Activated T-cell treated with anti-CD3 and anti-CD28 coated beads for 48 hours (primary cell): ENCODE data around the gene PALM3.
A peak's percentile ranks its signal among the peaks of the same experiment; 100 is the strongest.
"Not testable (repeated sequence)": the region's sequence is repeated elsewhere in the genome, so short reads cannot be mapped to it uniquely, and the experiment has no call there.

Source experiments
- DNase-seq: peaks from one replicate; pipeline ENCODE4 v3.0.0-alpha.2; 2020; ENCODE audit warnings: low read depth

The PALM3 gene

DNA sequence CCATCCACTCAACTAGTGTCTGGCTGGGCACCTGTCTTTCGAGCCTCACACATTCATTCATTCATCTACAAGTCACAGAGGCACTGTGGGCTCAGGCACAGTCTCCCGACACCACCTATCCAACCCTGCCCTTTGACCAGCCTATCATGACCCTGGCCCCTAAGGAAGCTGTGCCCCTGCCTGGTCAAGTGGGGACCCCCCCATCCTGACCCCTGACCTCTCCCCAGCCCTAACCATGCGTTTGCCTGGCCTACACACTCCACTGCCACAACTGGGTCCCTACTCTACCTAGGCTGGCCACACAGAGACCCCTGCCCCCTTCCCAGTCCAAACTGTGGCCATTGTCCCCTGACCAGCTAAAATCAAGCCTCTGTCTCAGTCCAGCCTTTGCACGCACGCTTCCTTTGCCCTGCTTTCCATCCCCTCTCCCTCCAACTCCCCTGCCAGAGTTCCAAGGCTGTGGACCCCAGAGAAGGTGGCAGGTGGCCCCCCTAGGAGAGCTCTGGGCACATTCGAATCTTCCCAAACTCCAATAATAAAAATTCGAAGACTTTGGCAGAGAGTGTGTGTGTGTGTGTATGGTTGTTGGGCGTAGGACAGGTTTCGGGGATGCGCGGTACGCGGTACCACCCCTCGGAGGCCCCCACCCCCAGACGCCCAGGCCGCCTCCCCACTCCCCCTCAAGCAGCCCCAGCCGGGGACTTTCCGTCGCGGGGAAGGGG lies 30.7 kb downstream of the PALM3 start:
- DNase-seq = no peak

GRCh38 chr19:14028901-14029300 lies 33.0 kb downstream of the PALM3 start:
- DNase-seq = no peak

DNA sequence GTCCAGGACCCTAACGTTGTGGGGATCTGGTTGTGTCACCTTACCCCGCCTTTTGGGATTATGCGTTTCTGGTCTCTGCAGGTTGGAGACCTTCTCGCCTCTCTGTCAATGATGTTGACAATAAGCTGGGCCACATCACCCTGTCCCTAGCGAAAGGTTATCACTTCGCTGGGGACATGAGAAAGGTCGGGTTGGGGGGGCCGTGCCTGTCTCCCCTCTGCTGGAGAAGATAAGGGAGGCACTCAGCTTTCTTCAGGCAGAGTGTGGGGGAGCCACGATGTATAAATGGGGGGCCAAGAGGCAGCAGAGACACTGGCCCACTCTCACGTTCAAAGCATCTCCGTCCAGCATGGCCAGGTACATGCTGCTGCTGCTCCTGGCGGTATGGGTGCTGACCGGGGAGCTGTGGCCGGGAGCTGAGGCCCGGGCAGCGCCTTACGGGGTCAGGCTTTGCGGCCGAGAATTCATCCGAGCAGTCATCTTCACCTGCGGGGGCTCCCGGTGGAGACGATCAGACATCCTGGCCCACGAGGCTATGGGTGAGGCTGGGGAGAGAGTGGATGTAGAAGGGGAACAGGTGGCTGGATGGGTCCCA lies 33.9 kb downstream of the PALM3 start, which contains the start of gene RLN3:
TSS of gene RLN3 (plus strand) at position 293 of the 595 bp plus-strand sequence. CDS start at position 350, 57 bp downstream.
- no peak for DNase-seq

GRCh38 chr19:14026652-14027192 lies 35.2 kb downstream of the PALM3 start:
- DNase-seq = not testable (repeated sequence)

DNA sequence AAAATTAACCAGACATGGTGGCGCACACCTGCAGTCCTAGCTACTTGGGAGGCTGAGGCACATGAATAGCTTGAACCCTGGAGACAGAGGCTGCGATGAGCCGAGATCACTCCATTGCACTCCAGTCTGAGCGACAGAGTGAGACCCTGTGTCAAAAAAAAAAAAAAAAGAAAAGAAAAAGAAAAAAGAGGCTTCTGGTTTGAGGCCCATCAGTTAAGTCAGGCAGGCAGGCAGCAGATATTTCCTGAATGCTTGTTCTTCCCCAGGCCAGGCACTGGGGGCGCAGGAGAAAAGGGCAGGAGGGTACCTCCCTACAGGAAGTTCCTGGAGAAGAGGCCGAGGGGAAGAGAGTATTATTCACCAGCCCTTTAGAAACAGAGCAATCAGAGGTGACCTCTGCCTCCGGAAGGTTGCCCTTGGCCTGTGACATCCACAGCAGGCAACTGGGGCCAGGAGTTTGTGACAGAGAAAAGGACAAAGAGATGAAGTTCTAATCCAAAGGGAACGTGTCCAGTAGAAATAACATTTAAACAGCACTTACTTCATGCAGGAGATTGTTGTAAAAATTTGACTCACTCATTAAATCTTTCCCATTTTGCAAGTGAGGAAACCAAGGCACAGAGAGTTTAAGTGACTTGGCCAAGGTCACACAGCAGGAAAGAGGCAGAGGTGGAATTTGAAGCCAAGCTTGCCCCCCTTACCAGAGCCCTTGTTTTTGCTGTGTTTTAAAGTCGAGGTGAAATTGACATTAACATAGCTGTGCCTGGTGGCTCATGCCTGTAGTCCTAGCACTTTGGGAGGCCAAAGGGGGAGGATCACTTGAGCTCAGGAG lies 38.3 kb downstream of the PALM3 start:
- no peak for DNase-seq

- no peak for DNase-seq
Measured at GRCh38 chr19:14022469-14022868, 39.4 kb downstream of the PALM3 start.

DNA sequence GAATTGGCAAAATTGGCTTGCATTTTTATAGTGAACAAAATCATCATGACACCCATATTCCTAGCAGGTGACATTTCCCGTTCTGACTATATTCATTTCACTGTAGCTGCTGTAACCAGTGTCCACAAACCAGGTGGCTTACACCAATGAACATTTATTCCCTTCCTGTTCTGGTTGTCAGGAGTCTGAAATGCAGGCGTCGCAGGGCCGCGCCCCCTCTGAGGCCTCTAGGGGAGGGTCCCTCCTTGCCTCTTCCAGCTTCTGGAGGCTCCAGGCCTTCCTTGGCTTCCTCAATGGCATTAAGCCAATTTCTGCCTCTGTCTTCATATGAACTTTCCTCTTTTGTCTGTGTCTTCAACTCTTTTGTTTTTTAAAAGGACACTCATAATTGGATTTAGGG lies 40.4 kb downstream of the PALM3 start:
- DNase-seq = no peak

- not testable (repeated sequence) for DNase-seq
Measured at GRCh38 chr19:14019739-14020138, 42.1 kb downstream of the PALM3 start.

DNA sequence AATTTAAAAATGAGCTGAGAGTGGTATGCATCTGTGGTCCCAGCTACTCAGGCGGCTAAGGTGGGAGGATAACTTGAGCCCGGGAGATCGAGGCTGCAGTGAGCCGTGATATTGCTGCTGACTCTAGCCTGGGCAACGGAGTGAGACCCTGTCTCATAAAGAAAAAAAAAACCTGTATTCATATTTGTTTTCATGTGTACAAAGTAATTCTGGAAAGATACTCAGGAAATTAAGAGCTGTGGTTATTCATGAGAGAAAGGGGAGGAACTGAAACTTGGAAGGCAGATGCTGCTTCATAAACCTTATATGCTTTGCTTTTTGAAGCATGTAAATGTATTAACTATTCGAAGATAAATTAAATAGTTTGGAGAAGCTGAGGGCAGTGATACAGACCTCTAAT lies 42.8 kb downstream of the PALM3 start:
- DNase-seq = no peak

GRCh38 chr19:14015524-14016035 lies 46.3 kb downstream of the PALM3 start:
- no peak for DNase-seq

DNA sequence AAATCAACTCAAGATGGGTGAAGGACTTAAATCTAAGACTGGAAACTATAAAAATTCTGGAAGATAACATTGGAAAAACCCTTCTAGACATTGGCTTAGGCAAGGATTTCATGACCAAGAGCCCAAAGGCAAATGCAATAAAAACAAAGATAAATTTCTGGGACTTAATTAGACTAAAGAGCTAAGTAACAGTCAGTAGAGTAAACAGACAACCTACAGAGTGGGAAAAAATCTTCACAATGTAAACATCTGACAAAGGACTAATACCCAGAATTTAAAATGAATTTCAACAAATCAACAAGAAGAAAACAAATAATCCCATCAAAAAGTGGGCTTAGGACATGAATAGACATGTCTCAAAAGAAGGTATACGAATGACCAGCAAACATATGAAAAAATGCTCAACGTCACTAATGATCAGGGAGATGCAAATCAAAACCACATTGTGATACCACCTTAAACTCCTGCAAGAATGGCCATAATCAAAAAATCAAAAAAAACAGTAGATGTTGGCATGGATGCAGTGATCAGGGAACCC lies 49.4 kb downstream of the PALM3 start:
- DNase-seq = no peak

GRCh38 chr19:14006766-14007562 lies 54.9 kb downstream of the PALM3 start:
- no peak for DNase-seq

- peak; percentile 99 for DNase-seq
Measured at GRCh38 chr19:14006085-14006765, 55.7 kb downstream of the PALM3 start, which contains the start of gene RFX1. Gene RFX1 (minus strand): TSS chr19:14006320. CDS start chr19:13993843, 12,477 bp downstream.

DNA sequence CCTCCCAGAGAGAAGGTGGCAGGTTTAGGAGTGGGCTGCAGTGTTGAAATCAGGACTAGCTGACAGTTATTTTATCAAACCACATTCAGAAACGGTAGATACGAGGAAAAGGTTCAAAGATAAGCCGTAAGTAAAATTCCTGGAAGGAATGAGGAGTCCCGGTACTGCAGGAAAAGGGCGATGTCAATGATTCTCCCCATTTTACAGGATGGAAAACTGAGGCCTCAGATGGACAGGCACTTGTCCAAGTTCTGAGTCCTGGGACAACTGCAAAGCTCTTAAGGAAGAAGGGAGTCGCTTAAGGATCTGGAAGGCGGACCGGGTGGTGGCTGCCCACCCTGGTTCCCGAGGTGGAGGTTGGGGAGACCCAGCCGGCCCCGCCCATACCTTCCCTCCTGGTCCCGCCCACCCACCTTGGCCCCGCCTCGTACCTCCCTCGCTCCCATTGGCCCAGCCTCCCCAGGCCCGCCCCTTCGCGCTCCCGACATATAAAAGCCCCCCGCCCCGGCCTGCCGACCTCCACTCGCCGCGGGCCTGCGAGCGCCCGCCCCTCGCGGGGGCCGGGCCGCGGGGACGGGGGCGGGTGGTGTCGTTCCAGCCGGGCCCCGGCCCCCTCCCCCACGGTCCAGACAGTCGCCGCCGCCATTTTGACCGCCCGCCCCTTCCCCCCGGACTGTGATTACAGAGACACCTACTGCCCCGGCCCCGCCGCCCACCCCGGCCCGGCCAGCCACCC lies 56.4 kb downstream of the PALM3 start:
- peak; percentile 88 for DNase-seq

DNA sequence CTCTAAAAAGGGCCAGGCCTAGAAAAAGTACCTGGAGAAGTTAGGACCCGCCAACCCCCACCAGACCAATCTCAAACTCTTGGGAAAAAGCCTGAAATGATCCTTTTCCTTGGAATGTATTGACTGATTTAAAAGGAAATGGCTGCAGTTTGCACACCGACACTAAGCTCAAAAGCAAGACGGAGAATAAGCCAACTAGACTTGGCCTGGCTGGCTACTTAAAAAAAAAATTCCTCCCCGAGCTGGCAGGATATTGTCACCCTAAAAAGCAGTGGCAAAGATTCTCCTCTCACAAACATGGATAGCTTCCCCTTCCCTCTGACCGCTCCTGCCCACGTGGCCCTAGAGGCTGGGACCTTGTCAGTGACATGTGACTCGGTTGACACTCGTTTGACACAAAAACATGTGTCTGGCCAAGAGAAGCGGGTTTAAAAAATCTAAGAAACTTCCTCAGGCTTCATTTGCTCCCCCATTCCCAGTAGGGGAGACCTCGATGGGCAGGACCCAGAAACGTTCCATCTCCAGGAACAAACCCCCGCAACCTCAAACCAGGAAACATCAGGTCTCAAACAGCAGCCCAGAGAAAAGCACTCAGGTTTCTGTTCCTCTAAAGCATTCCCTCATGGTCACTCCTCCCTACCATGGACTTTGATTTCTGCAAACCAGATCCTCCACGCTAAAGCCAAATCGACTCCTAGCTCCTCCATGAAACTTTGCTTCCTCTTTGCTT lies 57.1 kb downstream of the PALM3 start:
- DNase-seq = no peak
